ENCODE measurements around the gene TEX2.

DNA sequence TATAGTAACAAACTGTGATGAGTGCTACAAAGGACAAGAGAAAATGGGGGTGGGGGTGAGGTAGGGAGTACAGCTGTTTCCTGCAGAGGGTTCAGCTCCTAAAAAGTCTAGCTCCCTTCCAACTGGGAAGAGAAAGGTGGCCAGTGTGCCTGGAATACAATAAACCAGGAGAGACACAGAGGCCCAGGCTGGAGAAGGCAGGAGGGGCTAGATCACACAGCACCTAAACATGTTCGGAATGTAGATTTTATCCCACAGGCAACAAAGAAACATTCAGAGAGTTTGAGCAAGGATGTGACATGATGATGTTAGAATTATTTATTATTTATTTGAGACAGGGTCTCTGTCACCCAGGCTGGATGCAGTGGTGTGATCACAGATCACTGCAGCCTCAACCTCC lies 10.2 kb downstream of the TEX2 start:
- no peak for TF ChIP-seq CTCF (IDR thresholded peaks at IDR 0.05)
- TF ChIP-seq SIN3A (IDR thresholded peaks at IDR 0.05; ENCODE audit: borderline replicate concordance, insufficient read depth, low read depth, low read length): no peak
- TF ChIP-seq POLR2AphosphoS5 (IDR thresholded peaks at IDR 0.05; ENCODE audit: low read depth, low read length): no peak
- no peak for TF ChIP-seq REST (IDR thresholded peaks at IDR 0.05; ENCODE audit: insufficient read depth in 1 of 2, low read depth in 2 of 2, low read length in 1 of 2)
- no peak for TF ChIP-seq TCF7L2 (IDR thresholded peaks at IDR 0.05; ENCODE audit: low read depth, low read length)

Data from Panc1 (cell line).